KMS-11 (cell line): ENCODE results near the gene ACTL6B.

Source experiments
- H2AFZ ChIP-seq: fragments of 200-600 bp; sonication (generic); 2 replicates; pipeline ENCODE4 v1.6.1; 2016; ENCODE audit warnings: antibody characterized with exemption, mixed run types, low read depth
- H3K27ac ChIP-seq: fragments of 200-600 bp; sonication (generic); 2 replicates; pipeline ENCODE4 v1.6.1; 2016; ENCODE audit warnings: mild to moderate bottlenecking, mixed run types
- H3K27me3 ChIP-seq: fragments of 200-600 bp; sonication (generic); 2 replicates; pipeline ENCODE4 v1.6.1; 2017; ENCODE audit warnings: mild to moderate bottlenecking, low read depth, mixed run types, moderate library complexity; ENCODE audit not compliant: insufficient read depth
- H3K36me3 ChIP-seq: fragments of 200-600 bp; sonication (generic); 2 replicates; pipeline ENCODE4 v1.6.1; 2017; ENCODE audit warnings: mild to moderate bottlenecking, mixed run types; ENCODE audit not compliant: insufficient read depth
- H3K4me1 ChIP-seq: fragments of 200-600 bp; sonication (generic); 2 replicates; pipeline ENCODE4 v1.6.1; 2016; ENCODE audit warnings: mild to moderate bottlenecking, low read depth, mixed run types; ENCODE audit not compliant: poor library complexity, severe bottlenecking
- H3K4me2 ChIP-seq: fragments of 200-600 bp; sonication (generic); 2 replicates; pipeline ENCODE4 v1.7.0; 2016; ENCODE audit warnings: mild to moderate bottlenecking, mixed run types
- H3K4me3 ChIP-seq: fragments of 200-600 bp; sonication (generic); IDR thresholded peaks from 2 replicates; pipeline ENCODE4 v1.6.1; 2017; ENCODE audit warnings: low read depth, low read length, mixed read lengths; ENCODE audit not compliant: insufficient read depth
- H3K79me2 ChIP-seq: fragments of 200-600 bp; sonication (generic); 2 replicates; pipeline ENCODE4 v1.6.1; 2016; ENCODE audit warnings: low read depth, mixed run types; ENCODE audit not compliant: insufficient read depth
- H3K9ac ChIP-seq: fragments of 200-600 bp; sonication (generic); 2 replicates; pipeline ENCODE4 v1.6.1; 2016; ENCODE audit warnings: mild to moderate bottlenecking, mixed run types
- H4K20me1 ChIP-seq: fragments of 200-600 bp; sonication (generic); 2 replicates; pipeline ENCODE4 v1.6.1; 2016; ENCODE audit warnings: mild to moderate bottlenecking, mixed run types; ENCODE audit not compliant: insufficient read depth
- TF ChIP-seq, protein P1 (sequence below): fragments of 200-600 bp; sonication (generic); conservative IDR thresholded peaks from 2 replicates; pipeline ENCODE4 v1.6.1; 2017; ENCODE audit warnings: low read depth, mild to moderate bottlenecking, antibody characterized with exemption, low read length, moderate library complexity, mixed read lengths

The ACTL6B gene

DNA sequence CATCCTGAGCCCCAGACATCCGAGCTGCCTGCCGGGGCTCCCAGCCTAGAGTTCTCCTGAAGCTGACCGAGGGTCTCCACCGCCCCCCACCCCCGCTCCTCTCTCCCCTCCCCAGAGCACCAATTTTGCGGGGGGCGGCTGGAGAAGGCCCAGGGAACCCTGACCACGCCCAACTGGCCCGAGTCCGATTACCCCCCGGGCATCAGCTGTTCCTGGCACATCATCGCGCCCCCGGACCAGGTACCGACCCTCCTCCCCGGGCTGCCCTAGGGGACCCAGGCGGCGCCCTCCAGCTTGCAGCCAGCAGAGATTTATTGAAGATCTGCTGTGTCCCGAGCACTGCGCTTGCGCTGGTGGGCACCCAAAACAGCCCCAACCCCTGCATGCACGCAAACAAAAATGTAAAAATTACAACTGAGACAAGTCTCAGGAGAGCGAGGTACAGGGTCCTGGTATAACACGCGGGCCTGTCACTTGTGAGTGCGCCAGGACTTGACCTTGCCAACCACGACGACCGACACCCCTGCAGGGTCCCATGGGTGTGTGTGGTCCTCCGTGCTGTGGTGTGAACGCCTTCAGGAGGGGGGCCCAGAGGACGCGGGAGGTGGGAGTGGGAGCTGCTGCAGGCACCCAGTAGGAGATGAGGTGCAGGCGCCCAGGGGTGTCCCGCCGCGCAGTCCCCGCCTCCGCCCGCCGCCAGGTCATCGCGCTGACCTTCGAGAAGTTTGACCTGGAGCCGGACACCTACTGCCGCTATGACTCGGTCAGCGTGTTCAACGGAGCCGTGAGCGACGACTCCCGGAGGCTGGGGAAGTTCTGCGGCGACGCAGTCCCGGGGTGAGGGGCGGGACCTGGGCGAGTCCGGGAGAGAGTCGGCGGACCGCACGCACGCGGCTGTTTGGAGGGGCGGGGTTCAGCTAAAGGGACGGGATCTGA lies 51.0 kb downstream of the ACTL6B start:
- no peaks in the 10 kb centered on the region for H3K79me2 ChIP-seq
- TF ChIP-seq, protein P1, sequence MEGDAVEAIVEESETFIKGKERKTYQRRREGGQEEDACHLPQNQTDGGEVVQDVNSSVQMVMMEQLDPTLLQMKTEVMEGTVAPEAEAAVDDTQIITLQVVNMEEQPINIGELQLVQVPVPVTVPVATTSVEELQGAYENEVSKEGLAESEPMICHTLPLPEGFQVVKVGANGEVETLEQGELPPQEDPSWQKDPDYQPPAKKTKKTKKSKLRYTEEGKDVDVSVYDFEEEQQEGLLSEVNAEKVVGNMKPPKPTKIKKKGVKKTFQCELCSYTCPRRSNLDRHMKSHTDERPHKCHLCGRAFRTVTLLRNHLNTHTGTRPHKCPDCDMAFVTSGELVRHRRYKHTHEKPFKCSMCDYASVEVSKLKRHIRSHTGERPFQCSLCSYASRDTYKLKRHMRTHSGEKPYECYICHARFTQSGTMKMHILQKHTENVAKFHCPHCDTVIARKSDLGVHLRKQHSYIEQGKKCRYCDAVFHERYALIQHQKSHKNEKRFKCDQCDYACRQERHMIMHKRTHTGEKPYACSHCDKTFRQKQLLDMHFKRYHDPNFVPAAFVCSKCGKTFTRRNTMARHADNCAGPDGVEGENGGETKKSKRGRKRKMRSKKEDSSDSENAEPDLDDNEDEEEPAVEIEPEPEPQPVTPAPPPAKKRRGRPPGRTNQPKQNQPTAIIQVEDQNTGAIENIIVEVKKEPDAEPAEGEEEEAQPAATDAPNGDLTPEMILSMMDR: no peak
- peaks cover 11% of the 10 kb centered on the region for H3K4me1 ChIP-seq
- no peaks in the 10 kb centered on the region for H4K20me1 ChIP-seq
- H3K9ac ChIP-seq: peak overlapping the region; percentile 37; the same call in 1 of the 2 replicates
- no peaks in the 10 kb centered on the region for H3K36me3 ChIP-seq
- peak overlapping the region; percentile 78 for H2AFZ ChIP-seq
- H3K27me3 ChIP-seq: peaks cover 18% of the 10 kb centered on the region; the same call in 1 of the 2 replicates
- no peak overlapping the region for H3K27ac ChIP-seq
- peak overlapping the region; percentile 86 for H3K4me2 ChIP-seq
- no peak overlapping the region for H3K4me3 ChIP-seq

DNA sequence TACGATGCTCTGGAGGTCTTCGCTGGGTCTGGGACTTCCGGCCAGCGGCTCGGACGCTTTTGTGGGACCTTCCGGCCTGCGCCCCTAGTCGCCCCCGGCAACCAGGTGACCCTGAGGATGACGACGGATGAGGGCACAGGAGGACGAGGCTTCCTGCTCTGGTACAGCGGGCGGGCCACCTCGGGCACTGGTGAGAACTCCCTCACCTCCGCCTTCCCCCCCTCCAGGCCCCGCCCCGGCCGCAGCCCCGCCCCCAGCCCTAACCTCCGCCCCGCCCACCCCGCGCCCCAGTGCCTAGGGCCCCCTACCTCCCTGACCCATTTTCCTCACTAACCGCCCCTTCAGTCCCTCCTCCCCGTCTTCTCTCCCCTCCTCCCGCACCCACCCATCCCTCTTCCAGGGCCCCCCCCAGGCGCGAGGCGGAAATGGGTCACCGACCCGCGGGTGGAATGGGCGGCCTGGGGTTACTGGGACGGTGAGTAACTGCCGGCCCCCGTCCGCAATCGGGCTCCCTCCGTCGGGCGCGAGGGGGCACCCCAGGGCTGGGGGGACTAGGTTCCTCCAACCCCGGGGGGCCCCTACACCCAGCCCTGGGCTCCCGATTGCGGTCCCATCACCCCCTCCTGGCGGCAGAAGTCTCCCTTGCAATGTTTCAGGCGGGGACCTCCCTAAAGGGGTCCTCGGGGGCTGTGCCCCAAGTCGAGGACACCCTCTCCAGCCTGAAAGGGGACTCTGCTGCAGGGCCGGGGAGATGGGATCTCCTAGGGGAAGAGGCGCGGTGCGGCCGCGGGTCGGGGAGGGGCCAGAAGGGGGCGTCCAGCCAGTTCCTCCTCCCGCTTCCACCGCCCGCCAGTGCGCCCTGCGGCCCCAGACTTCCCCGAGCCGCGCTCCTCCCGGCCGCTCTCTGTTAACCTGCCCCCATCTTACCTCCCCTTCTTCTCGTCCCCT lies 51.9 kb downstream of the ACTL6B start:
- H4K20me1 ChIP-seq: no peaks in the 10 kb centered on the region
- H2AFZ ChIP-seq: peak overlapping the region; percentile 94
- H3K79me2 ChIP-seq: no peaks in the 10 kb centered on the region
- H3K4me2 ChIP-seq: peak overlapping the region; percentile 86
- TF ChIP-seq, protein P1: peak; percentile 78
- peaks cover 18% of the 10 kb centered on the region; the same call in 1 of the 2 replicates for H3K27me3 ChIP-seq
- H3K9ac ChIP-seq: peak overlapping the region; percentile 37; the same call in 1 of the 2 replicates
- peaks cover 11% of the 10 kb centered on the region for H3K4me1 ChIP-seq
- no peak overlapping the region for H3K27ac ChIP-seq
- H3K36me3 ChIP-seq: no peaks in the 10 kb centered on the region
- H3K4me3 ChIP-seq: no peak overlapping the region

DNA sequence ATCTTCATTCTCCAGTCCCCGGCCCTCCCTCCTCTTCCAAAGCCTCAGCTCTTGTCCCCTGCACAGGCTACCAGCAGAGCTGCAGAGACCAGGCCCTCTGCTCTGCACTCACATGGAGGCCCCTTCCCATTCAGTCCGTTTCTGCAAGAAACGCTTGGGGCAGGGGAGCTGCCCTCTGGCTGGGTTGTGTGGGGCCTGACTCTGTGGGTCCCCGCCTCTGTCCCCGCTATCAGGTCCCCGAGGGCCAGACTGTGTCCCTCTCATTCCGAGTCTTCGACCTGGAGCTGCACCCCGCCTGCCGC lies 52.6 kb downstream of the ACTL6B start:
- no peaks in the 10 kb centered on the region for H3K79me2 ChIP-seq
- no peak overlapping the region for H3K27ac ChIP-seq
- H3K9ac ChIP-seq: peak overlapping the region; percentile 25; the same call in 1 of the 2 replicates
- peaks cover 11% of the 10 kb centered on the region for H3K4me1 ChIP-seq
- TF ChIP-seq, protein P1: no peak
- H2AFZ ChIP-seq: peak overlapping the region; percentile 94
- no peaks in the 10 kb centered on the region for H4K20me1 ChIP-seq
- H3K4me3 ChIP-seq: no peak overlapping the region
- H3K27me3 ChIP-seq: peaks cover 20% of the 10 kb centered on the region; the same call in 1 of the 2 replicates
- H3K4me2 ChIP-seq: peak overlapping the region; percentile 84
- no peaks in the 10 kb centered on the region for H3K36me3 ChIP-seq
